Liver (tissue), 9 donors: ENCODE measurements around the gene UGT1A9. TPM values are rescaled to one million over a fixed set of nuclear protein-coding genes. Genes with fewer than 3 reads are reported as not detected.

Source experiments
- DNase-seq: peaks from one replicate; pipeline ENCODE4 v3.0.0-alpha.2; 2017; ENCODE audit warnings: low spot score
- H3K27ac ChIP-seq, 2 donors: one replicate each; pipeline ENCODE4 v1.7.0; 2013; ENCODE audit warnings: inconsistent platforms in 2 of 2, low read length in 2 of 2, control low read depth in 1 of 2, low read depth in 1 of 2, mild to moderate bottlenecking in 1 of 2
- H3K27me3 ChIP-seq, 4 donors: one replicate each; pipeline versions ENCODE4 v1.6.1 to v1.7.0; 2013; ENCODE audit warnings: low read length in 3 of 4, inconsistent platforms in 1 of 4, mild to moderate bottlenecking in 1 of 4, moderate library complexity in 1 of 4; ENCODE audit not compliant: control insufficient read depth in 4 of 4, insufficient read depth in 4 of 4
- H3K36me3 ChIP-seq, 4 donors: one replicate each; pipeline versions ENCODE4 v1.6.1 to v1.7.0; 2013; ENCODE audit warnings: low read length in 3 of 4, mild to moderate bottlenecking in 3 of 4, low read depth in 1 of 4, moderate library complexity in 1 of 4; ENCODE audit not compliant: control insufficient read depth in 4 of 4, insufficient read depth in 3 of 4
- H3K4me1 ChIP-seq, 4 donors: one replicate each; pipeline versions ENCODE4 v1.6.1 to v1.7.0; 2013; ENCODE audit warnings: low read length in 3 of 4, mild to moderate bottlenecking in 3 of 4, moderate library complexity in 1 of 4; ENCODE audit not compliant: control insufficient read depth in 4 of 4, insufficient read depth in 4 of 4
- H3K4me3 ChIP-seq, 3 donors: one replicate each; pipeline versions ENCODE4 v1.6.1 to v1.7.0; 2013; ENCODE audit warnings: low read length in 3 of 3, control low read depth in 1 of 3, low read depth in 1 of 3, mild to moderate bottlenecking in 1 of 3
- H3K9ac ChIP-seq, 2 donors: one replicate each; pipeline ENCODE4 v1.7.0; 2013; ENCODE audit warnings: low read length in 2 of 2, mild to moderate bottlenecking in 2 of 2, moderate library complexity in 2 of 2, control low read depth in 1 of 2, low read depth in 1 of 2
- H3K9me3 ChIP-seq, 4 donors: one replicate each; pipeline versions ENCODE4 v1.6.1 to v1.7.0; 2013; ENCODE audit warnings: low read length in 3 of 4; ENCODE audit not compliant: control insufficient read depth in 4 of 4
- ATF3 ChIP-seq: IDR thresholded peaks from 2 replicates; pipeline ENCODE4 v1.6.1; 2016; ENCODE audit warnings: antibody characterized with exemption
- CTCF ChIP-seq: fragments of 150-350 bp; IDR thresholded peaks from 2 replicates; pipeline ENCODE4 v1.5.1; 2017; ENCODE audit warnings: improper control_type of control experiment, low read depth, low read length; ENCODE audit not compliant: missing input control
- EGR1 ChIP-seq, 2 donors: IDR thresholded peaks; 2 replicates each; pipeline ENCODE4 v1.6.1; 2016 to 2018; ENCODE audit warnings: antibody characterized with exemption in 2 of 2, low read depth in 2 of 2
- FOXA1 ChIP-seq: IDR thresholded peaks from 2 replicates; pipeline ENCODE4 v1.6.1; 2016; ENCODE audit warnings: antibody characterized with exemption
- FOXA2 ChIP-seq: IDR thresholded peaks from 2 replicates; pipeline ENCODE4 v1.6.1; 2016; ENCODE audit warnings: antibody characterized with exemption
- GABPA ChIP-seq, 2 donors: IDR thresholded peaks in 1 of 2; conservative IDR thresholded peaks in 1 of 2; 2 replicates each; pipeline ENCODE4 v1.6.1; 2016; ENCODE audit warnings: antibody characterized with exemption in 2 of 2, mild to moderate bottlenecking in 1 of 2, moderate library complexity in 1 of 2
- HNF4A ChIP-seq, 2 donors: conservative IDR thresholded peaks; 2 replicates each; pipeline ENCODE4 v1.6.1; 2016; ENCODE audit warnings: antibody characterized with exemption in 2 of 2, mild to moderate bottlenecking in 2 of 2
- HNF4G ChIP-seq: IDR thresholded peaks from 2 replicates; pipeline ENCODE4 v1.6.1; 2016; ENCODE audit warnings: antibody characterized with exemption
- JUND ChIP-seq, 2 donors: IDR thresholded peaks; 2 replicates each; pipeline ENCODE4 v1.6.1; 2016; ENCODE audit warnings: antibody characterized with exemption in 2 of 2
- MAX ChIP-seq: IDR thresholded peaks from 2 replicates; pipeline ENCODE4 v1.6.1; 2016; ENCODE audit warnings: antibody characterized with exemption
- NR2F2 ChIP-seq: IDR thresholded peaks from 2 replicates; pipeline ENCODE4 v1.6.1; 2016; ENCODE audit warnings: antibody characterized with exemption
- RAD21 ChIP-seq, 2 donors: IDR thresholded peaks; 2 replicates each; pipeline ENCODE4 v1.6.1; 2016; ENCODE audit warnings: antibody characterized with exemption in 2 of 2, mild to moderate bottlenecking in 2 of 2
- REST ChIP-seq: IDR thresholded peaks from 2 replicates; pipeline ENCODE4 v1.6.1; 2016; ENCODE audit warnings: antibody characterized with exemption, mild to moderate bottlenecking
- RXRA ChIP-seq, 2 donors: IDR thresholded peaks; 2 replicates each; pipeline ENCODE4 v1.6.1; 2017 to 2018; ENCODE audit warnings: antibody characterized with exemption in 2 of 2, mild to moderate bottlenecking in 1 of 2
- SP1 ChIP-seq: IDR thresholded peaks from 2 replicates; pipeline ENCODE4 v1.6.1; 2018; ENCODE audit warnings: antibody characterized with exemption, mild to moderate bottlenecking
- TAF1 ChIP-seq: conservative IDR thresholded peaks from 2 replicates; pipeline ENCODE4 v1.6.1; 2016; ENCODE audit warnings: antibody characterized with exemption, mild to moderate bottlenecking
- YY1 ChIP-seq: IDR thresholded peaks from 2 replicates; pipeline ENCODE4 v1.6.1; 2016; ENCODE audit warnings: antibody characterized with exemption, mild to moderate bottlenecking
- ZBTB33 ChIP-seq: IDR thresholded peaks from 2 replicates; pipeline ENCODE4 v1.6.1; 2016; ENCODE audit warnings: antibody characterized with exemption
- WGBS: extraction: QIAGEN DNeasy Blood & Tissue Kit; methylation state at CpG from one replicate; pipeline ENCODE4 v1.1.7; 2013; 5-methylcytosine and 5-hydroxymethylcytosine counted together
- polyA plus RNA-seq, 2 donors: library from polyadenylated mRNA; stranded (reverse) in 1 of 2; unstranded in 1 of 2; fragments of 200-250 nt in 1 of 2; fragments of >200 nt in 1 of 2; fragmentation: Nextera tagmentation in 1 of 2; extraction: Ambion mirVana in 1 of 2; gene quantifications; one replicate each; pipeline versions ENCODE4 v1.2.1 to v1.2.3, GENCODE V29; 2013 to 2015
- total RNA-seq, 2 donors: library from RNA; depleted of rRNA; stranded (reverse); fragments of >200 nt; gene quantifications; one replicate each; pipeline ENCODE4 v1.2.3, GENCODE V29; 2014
- donor health status: healthy.
- donor health status: healthy.
- donor health status: healthy.
- donor health status: healthy.
- donor health status: healthy.

The UGT1A9 gene
- total and polyA plus RNA-seq, 4 donors: 14.3 to 62.3 (median 23.8) TPM; not detected in 1

GRCh38 chr2:233673896-233674295 is 2.2 kb downstream of the UGT1A9 start:
- H3K9ac ChIP-seq: peak overlapping the region in 1 of 2 donors; percentile 94
- TF ChIP-seq RXRA (IDR thresholded peaks at IDR 0.05) (no peak), HNF4A (conservative IDR thresholded peaks at IDR 0.05) (peak in 1 of 2 donors; percentile 19), YY1 (peak; percentile 15)

GRCh38 chr2:233674314-233674713 is 2.6 kb downstream of the UGT1A9 start:
- peak overlapping the region; percentile 19 to 79 for H3K27ac ChIP-seq
- peak overlapping the region; percentile 7 to 50 (median 45) for H3K4me3 ChIP-seq
- no peaks in the 10 kb centered on the region for H3K36me3 ChIP-seq
- peak overlapping the region in 1 of 2 donors; percentile 94 for H3K9ac ChIP-seq
- 63% methylated on average over 1 of the region's 1 CpG for WGBS
- H3K4me1 ChIP-seq: peaks cover 6 to 38% (median 25%) of the 10 kb centered on the region in 4 donors
- TF ChIP-seq RAD21 (IDR thresholded peaks at IDR 0.05) (peak in 1 of 2 donors; percentile 55), CTCF (no peak)
- H3K27me3 ChIP-seq: no peaks in the 10 kb centered on the region
- no peaks in the 10 kb centered on the region for H3K9me3 ChIP-seq
- no peak for DNase-seq

More at GRCh38 chr2:233673896-233674295, 2.2 kb downstream of the UGT1A9 start:
- Histone ChIP-seq H3K27ac (peak overlapping the region; percentile 19 to 79), H3K9me3 (no peaks in the 10 kb centered on the region), H3K4me3 (peak overlapping the region; percentile 7 to 50 (median 45)), H3K4me1 (peaks cover 5 to 39% (median 25%) of the 10 kb centered on the region in 4 donors), H3K36me3 (no peaks in the 10 kb centered on the region), H3K27me3 (no peaks in the 10 kb centered on the region)
- DNase-seq: no peak

GRCh38 chr2:233674995-233675394 is 3.3 kb downstream of the UGT1A9 start:
- WGBS: 64% methylated on average over 4 of the region's 4 CpGs
- no peaks in the 10 kb centered on the region for H3K36me3 ChIP-seq
- no peak overlapping the region for H3K27ac ChIP-seq
- H3K4me3 ChIP-seq: peak overlapping the region in 2 of 3 donors; percentile 5 to 50
- H3K27me3 ChIP-seq: no peaks in the 10 kb centered on the region
- H3K9me3 ChIP-seq: no peaks in the 10 kb centered on the region
- DNase-seq: no peak
- H3K4me1 ChIP-seq: peaks cover 4 to 36% (median 22%) of the 10 kb centered on the region in 4 donors
- TF ChIP-seq ZBTB33 (no peak), FOXA2 (no peak), REST (no peak), HNF4G (no peak), YY1 (no peak), SP1 (no peak), RXRA (IDR thresholded peaks at IDR 0.05) (no peak), GABPA (IDR thresholded peaks at IDR 0.05 in 1 of 2, conservative IDR thresholded peaks at IDR 0.05 in 1 of 2) (no peak), FOXA1 (no peak), TAF1 (no peak), HNF4A (conservative IDR thresholded peaks at IDR 0.05) (no peak), ATF3 (no peak), RAD21 (IDR thresholded peaks at IDR 0.05) (no peak), NR2F2 (no peak), JUND (IDR thresholded peaks at IDR 0.05) (no peak), CTCF (no peak), EGR1 (IDR thresholded peaks at IDR 0.05; ENCODE audit: low read depth in 2 of 2) (no peak), MAX (no peak)
- H3K9ac ChIP-seq: peak overlapping the region in 1 of 2 donors; percentile 28
